Anterior cingulate cortex (tissue), 58 donors: ENCODE results near the gene KIF3C.

ENCODE experiments used
- DNase-seq, 58 donors: peaks; one replicate each; lab custom pipeline; 2025; lab: John Stamatoyannopoulos, UW

The KIF3C gene

DNA sequence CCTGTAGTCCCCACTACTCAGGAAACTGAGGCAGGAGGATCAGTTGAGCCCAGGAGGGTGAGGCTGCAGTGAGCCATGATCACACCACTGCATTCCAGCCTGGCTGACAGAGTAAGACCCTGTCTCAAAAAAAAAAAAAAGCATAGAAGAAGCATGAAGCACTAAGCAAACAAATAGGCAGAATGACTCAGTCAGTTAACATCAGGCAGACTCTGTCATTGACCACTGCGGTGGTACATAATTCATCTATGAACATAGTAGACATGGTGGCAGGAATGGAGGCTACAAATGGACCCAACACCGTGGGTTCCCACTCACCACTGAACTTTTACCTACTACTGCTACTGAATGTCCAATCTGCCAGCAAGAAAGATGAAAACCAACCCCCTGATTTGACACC lies 96.4 kb downstream of the KIF3C start:
- no peak for DNase-seq

DNA sequence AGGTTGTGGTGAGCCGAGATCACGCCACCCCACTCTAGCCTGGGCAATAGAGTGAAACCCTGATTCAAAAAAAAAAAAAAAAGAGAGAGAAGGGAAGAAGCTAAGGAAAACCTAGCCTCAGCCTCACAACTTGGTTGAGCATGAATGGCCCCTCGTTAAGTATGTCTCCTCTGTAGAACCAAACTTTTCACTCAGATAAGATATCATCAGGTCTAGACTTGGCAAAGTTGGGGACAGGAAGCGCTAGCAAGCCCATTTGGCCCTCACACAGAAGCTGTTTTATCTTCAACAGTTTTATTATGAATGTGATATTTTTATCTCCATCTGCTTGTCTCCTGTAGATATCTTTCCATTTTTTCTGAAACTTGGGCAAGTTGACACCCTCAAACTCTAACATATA lies 100.5 kb downstream of the KIF3C start:
- DNase-seq, result no peak

DNA sequence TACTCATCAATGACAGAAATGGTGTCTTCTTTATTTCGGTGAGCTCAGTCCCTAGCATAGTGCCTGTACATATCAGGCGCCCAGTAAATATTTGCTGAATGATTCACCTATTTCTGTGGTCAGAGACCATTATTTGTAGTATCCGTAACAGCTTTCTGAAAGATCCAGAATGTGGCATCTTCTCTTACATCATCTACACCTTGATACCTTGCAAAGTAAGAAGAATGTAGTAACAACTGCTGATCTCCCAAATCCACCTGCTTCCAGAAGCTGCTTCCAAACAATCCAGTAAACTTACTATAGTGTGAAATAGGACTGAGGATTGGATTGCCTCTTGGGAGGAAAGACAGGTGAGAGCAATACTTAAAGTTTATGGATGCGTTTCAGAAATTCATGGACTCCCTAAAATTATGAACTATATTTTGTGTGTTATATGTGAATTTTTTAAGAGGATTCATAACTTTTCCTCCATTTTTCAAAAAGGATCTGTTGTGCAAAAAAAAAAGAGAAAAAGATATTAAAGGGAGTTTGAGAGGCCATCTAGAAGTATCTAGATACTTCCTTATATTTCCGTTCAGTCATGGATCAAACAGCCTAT lies 103.1 kb downstream of the KIF3C start:
- no peak for DNase-seq

DNA sequence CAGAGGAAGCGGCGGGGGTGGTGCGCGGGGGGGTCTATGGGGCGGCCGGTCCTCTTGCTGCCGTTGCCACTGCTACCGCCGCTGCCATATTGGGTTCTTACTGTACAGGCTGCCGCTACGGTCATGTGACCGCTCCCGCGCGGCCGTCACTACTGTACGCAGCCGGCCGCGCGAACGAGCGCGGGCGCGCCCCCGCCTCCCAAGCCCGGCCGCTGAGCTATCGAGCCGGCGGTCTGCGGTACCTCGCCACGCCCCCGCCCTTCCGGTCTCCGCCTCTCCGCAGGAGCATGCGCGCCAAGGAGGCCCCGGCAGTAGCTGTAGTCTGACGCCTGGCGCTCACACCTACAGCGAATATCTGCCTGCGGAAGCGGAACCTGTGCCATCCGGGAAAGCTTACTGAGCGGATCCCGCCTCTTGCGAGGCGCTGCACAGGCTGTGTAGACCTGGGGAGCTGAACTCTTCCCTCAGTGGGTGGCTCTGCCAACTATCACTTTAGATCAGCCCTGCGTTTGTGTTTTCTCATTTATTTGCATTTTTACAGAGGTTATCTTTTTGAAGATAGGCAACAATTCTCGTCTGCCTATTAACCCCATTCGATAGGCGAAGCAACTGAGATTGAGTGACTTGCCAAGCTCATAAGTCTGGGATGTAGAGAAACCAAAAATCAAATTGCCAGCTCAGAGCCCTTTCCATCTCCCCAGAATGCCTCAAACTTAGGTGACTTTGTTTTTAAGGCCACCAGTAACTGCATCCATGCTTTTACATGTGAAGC lies 103.8 kb downstream of the KIF3C start, which contains the start of gene ASXL2:
TSS of gene ASXL2 (minus strand) at position 127 of the 772 bp plus-strand sequence. CDS start 265 bp downstream, outside the sequence.
- DNase-seq, result peak; percentile 73 to 98 (median 95)

DNA sequence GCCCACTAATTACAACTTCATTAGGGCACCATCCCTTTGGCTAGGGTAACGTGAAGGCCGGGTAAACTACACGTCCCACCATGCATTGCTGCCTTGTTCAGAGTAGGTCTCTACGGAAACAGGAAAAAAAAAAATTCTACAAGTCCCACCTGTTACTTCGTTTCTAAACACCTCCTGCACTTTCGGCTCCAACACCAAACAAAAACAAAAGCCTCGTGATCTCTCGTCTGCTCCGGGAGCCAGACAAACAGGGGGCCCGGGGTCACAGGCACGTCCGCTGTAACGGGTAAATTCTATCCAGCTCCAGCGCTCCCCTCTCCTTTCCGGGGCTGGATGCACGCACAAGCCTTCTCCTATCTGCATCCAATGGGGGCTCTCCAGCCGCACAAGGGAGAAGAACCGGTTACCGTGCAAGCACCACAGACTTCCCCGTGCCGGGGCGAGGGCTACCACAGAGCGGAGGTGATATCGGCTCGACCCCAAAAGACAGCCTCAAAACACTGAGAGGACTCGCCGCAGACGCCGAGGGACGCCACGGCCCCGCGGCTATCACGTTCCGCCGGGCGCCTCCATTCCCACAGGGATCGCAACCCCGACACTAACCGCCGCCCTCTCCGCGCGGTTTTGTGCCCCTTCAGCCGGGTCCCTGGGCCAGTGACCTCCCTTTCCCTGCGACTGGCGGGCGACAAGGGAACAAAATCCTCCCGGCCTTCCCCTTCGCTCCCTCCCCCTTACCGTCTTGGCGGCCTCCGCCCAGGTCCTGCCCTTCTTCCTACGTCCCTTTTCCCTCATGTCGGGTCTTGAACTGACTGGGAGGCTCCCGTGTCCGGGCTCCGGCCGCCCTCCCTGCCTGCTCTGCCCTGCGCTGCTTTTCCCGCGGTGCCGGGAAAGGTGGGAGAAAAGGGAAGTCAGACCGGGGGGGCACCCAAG lies 104.6 kb downstream of the KIF3C start:
- DNase-seq, result peak in 52 of 58 donors; percentile 4 to 73 (median 46)
